Measurements from ENCODE around the gene EXOC4.
"Not testable (repeated sequence)": the region's sequence is repeated elsewhere in the genome, so short reads cannot be mapped to it uniquely, and the experiment has no call there.

EXOC4 gene

DNA sequence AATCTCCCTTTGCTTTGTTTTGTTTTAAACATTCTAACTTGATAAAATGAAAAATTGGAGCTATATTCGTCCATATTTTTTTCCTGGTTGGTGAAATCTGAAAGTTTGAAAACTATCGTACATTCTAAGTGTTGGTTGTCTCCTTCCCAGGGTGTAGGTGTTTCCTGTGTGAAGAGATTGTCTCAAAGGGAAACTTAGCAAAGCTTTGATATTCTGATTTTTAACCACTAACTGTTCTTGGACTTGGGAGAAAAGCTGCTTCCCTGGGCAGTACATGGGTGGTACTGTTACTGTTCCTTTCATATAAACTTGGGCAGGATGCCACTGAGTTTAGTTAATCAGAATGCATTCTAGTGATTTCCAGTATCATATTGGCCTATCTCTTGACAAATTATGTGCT is 620.8 kb downstream of the EXOC4 start:
- no peak for DNase-seq (ENCODE audit: low spot score)

DNA sequence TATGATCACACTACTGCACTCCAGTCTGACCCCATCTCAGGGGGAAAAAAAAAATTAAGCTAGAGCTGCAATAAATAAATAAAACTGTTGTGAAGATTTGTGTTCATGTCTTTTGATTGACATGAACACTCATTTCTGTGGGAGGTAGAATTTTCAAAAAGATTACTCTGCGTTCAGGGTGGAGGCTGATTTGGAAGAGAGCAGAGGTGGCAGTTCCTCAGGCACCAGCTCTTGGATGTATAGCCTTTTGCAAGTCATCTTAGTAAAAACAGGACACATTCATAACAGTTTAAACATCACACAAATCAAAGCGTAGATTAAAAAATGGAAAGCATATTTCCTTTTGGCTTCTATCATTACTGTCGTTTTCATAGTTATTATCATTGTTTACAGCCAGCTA is 630.7 kb downstream of the EXOC4 start:
- no peak for DNase-seq (ENCODE audit: low spot score)

DNA sequence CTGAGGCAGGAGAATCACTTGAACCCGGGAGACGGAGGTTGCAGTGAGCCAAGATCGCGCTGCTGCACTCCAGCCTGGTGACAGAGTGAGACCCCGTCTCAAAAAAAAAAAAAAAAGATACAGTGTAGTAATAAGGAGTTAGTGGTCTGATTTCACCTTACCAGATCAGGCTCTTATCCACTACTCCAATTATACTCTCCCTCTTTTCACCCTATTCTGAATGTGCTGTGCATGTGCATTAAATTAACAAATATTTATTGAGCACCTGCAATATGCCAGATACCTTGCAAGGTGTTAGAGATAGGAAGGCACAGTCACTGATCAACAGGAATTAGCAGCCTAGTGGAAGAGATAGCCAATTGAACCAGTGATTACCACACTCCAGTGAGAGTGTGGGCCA is 632.3 kb downstream of the EXOC4 start:
- no peak for DNase-seq (ENCODE audit: low spot score)

DNA sequence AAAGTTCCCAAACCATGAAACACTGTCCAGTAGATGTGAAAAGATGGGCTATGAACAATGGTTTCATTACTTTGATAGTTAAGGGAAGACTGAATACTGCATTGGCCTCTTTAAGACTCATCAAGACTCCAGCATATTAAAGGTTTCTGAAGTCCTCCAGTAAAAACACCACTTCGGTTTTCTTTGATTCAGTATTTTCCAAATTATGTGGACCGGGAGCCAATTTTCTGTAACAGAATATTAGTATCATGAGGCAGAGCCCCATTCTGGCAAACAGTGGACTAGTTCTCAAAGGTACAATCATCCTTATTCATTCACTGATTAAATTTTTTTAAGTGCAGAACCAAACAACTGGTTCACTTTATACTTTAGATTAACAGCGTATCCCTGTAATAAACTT is 633.2 kb downstream of the EXOC4 start:
- no peak for DNase-seq (ENCODE audit: low spot score)

DNA sequence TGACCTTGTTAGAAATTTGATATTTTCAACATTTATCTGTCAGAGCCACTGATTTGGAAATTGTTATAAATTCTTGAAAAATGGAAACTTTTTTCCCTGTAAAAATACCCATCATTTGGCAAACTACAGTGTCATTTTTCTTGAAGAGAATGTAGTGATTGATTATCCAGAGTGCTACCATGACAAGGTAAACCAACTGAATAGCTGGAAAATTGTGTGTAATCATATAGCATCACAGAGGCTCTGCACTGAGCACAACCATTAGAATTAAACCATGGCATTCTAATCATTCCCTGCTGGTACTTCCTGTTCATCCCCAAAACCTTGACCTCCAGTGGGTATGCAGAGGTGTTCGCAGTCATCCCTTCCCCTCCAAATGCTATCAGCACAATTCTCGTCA is 633.9 kb downstream of the EXOC4 start:
- no peak for DNase-seq (ENCODE audit: low spot score)

DNA sequence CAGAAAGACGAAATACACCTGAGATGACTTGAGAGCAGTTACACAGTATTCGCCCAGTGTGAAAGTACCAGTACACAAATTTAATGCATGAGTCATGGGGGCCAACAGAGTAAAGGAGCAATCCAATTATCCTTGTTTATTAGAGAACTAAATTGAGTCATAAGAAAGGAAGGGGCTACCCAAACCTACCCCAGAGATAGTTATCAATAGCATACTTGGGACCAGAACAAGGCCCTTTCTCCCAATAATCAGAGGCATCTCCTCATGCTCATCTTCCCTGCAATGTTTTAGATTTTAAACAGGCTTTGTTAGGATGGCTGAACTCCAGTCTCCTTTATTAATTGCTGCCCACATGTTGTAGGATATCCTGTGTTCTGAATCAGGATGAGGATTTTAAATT is 634.6 kb downstream of the EXOC4 start:
- DNase-seq (ENCODE audit: low spot score): no peak

DNA sequence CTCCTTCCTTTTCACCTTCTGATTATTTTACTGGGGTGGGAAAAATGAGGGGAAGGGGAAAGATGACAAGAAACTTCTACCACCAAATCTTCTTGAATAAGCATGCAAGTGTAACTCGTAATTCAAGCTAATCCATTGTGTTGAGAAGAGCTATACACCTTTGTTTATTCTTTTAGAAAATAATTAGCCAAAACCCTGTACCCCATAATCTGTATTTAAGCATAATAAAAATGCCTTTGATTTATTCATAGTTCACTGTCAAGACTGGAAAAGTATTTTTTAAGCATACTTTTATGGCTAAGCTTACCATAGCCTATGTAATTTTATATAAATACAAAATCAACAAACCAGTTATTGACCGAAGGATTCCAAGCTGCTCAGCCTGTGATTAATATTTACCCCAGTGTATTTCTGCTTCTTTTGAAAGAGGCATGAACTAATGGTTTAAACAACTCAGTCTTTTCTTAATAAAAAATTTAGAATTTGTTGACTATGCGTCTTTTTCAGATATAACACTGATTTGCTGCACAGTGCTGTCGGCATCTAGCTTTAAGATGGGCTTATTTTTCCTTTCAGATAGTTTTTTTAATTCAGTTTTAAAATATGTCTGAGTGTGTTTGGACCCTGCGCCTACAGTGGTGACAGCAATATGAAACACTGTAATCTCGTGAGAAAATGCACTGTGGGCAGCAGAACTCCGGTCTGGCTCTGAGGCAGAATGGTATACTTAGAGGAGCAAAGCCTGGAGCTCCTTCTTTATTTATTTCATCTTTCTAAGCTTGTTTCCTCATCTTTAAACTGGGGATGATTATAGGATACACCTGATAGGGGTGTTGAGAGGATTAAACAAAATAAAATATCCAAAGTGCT is 635.4 kb downstream of the EXOC4 start:
- no peak for DNase-seq (ENCODE audit: low spot score)

DNA sequence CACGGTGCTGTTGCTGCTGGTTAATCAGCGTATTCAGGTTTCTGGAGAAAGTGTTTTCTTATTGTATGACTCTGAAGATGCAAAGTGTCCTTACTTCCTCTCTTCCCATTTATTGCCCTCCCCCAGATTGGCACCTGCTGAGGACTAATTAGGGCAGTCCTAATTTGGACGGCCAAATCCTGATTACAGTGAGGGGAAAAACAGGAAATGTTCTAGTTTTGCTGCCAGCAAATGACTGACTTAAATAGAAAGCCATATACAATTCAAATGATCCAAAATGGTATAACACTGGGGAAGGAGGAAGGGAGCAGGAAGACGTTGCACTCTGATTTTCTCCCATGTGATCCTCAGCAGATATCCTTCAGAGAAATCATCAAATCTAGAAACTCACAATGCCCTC is 651.9 kb downstream of the EXOC4 start:
- no peak for DNase-seq (ENCODE audit: low spot score)

DNA sequence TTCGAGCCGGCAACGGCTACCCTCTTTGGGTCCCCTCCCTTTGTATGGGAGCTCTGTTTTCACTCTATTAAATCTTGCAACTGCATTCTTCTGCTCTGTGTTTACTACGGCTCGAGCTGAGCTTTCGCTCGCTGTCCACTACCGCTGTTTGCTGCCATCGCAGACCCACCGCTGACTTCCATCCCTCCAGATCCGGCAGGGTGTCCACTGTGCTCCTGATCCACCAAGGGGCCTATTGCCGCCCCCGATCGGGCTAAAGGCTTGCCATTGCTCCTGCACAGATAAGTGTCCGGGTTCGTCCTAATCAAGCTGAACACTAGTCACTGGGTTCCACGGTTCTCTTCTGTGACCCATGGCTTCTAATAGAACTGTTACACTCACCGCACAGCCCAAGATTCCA is 653.7 kb downstream of the EXOC4 start:
- DNase-seq (ENCODE audit: low spot score): not testable (repeated sequence)

DNA sequence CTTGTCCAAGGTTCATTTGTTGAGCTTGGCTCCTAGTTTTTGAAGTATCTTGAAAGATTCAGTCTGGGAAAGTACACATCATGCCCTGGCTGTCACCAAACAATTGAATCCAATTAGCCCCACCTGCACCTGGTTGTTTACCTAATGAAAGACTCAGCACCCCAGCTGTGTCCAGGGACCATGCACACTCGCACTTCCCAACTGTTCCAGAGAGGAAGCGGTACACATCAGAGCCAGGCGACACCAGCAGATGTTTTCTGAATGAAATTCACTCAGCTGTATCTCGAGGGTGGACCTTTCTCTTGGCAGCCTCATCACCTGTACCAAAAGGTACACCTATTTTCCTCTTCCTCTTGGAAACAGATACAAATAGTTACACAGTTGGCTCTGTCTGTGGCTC is 657.9 kb downstream of the EXOC4 start:
- DNase-seq (ENCODE audit: low spot score): no peak

DNA sequence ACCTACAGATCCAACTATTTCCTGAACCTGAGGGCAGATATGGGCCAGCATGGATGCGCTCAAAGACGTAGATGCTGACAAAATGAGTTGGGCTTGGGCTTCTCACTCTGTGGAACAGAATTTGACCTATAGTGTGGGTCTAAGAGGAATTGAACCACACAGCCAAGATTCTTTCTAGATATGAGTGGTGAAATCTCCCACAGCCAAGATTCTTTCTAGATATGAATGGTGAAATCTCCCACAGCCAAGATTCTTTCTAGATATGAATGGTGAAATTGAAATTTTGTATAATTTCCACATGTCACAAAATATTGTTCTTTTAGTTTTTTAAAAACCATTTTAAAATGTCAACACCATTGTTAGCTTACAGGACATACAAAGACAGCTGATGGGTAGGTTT is 658.8 kb downstream of the EXOC4 start:
- no peak for DNase-seq (ENCODE audit: low spot score)

DNA sequence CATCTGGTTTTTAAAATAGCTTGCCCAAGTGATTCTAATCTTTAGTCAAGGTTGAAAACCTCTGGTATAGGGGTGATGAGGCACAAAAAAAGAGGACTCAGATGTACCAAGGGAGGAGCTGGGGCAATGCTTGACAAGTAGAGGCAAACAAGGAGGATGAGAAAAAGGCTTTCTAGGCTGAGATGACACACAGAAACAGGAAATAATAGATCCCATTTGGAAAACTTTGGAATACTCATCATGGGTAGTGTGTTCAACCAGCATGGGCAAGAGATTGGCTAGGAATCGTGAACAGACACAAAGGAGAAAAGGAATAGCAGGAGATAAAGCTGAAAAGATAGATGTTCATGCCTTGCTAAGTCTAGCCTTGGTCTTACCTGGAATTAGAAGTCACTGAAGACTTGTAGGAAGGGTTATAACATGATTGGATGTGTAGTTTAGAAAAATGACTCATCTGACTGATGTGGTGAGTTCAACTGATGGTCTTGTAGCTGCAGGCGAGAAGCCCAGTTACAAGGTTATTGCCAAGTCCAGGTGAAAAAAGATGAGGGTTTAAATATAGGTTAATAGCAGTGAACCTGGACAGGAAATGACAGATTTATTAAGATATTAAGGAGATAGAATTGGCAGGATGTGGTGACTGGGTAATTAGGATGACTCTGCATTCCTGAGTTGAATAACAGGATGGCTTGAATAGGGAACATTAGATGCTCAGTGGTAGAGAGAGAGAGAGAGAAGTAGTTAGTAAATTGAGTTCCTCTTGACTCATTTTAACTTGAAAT is 660.2 kb downstream of the EXOC4 start:
- no peak for DNase-seq (ENCODE audit: low spot score)

DNA sequence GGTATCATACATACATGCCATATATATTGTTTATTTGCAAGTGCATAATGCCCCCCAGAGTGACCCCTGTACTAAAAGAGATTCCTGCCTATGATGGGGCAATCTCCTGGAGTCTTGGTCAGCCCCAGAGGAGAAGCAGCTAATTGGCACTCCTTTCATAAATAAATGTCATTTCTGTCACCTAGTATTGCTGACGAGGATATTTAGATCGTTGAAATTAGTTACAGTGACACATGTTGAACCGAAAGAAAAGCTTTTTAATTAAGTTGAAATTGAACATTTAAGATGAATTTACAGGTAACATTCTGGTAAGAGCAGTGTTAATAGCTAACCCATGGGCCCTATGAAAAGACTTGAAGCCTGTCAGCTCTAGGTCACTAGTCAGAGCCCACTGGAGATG is 663.7 kb downstream of the EXOC4 start:
- DNase-seq (ENCODE audit: low spot score): no peak

DNA sequence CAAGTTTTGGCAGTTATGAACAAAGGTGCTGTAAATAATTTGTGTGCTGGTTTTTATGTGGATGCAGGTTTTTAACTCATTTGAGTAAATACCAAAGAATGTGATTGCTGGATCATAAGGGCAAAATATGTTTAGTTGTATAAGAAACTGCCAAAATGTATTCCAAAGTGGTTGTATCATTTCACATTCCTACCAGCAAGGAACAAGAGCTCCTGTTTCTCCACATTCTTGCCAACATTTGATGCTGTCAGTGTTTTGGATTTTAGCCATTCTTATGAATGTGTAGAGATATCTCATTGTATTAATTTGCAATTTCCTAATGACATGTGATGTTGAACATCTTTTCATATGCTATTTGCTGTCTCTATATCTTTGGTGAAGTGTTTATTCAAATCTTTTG is 666.9 kb downstream of the EXOC4 start:
- DNase-seq (ENCODE audit: low spot score): no peak

DNA sequence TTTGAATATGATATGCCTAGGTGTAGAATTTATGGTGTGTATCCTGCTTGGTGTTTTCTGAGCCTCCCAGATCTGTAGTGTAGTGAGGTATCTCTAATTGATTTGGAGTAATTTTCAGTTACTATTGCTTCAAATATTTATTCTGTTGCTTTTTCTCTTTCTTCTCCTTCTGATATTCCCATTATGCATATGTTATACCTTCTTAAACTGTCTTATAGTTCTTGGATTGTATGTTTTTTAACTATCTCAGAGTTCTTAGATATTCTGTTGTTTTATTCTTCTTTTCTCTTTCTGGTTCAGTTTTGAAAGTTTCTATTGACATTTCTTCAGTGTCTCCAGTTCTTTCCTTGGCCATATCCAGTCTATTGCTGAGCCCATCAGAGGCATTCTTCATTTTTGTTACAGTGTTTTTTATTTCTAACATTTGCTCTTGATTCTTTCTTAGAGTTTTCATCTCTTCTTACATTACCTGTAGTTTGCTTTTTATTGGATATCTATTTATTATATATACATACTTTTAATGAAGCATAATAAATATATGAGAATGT is 668.8 kb downstream of the EXOC4 start:
- DNase-seq (ENCODE audit: low spot score): no peak

DNA sequence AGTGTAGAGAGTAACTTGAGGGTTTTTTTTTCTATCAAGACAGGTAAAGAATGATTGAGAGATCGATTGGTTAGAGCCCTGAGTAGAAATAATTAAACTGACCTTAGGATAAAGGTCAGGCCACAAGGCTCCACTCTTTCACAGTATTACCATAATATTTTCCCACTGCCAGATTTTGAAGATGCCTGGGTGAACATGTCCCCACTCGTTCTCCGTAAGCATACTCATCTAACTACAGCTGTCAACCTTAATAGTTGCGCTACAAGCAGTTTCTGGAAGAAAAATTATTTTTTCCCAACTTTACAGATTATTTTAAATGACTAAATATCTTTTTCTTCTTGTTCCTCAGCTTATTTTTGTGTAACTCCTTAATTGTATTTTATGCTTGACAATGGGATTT is 671.1 kb downstream of the EXOC4 start:
- no peak for DNase-seq (ENCODE audit: low spot score)

DNA sequence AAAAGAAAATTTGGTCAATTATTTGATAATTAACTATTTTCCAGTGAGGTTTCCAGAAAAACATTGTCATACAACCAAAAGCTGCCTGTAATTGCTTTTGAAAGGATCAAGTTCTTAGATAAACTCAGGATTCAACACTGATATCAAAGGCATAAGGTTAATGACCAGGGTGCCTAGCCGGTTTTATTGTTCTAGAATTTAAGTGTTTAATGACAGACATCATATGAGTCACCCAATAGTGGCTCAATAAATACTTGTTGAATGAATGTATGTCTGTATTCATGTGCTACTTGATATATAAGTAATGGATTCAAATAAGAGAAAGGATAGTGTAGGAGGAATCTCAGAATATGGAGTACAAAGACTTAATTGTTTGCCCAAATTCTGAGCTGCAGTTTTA is 678.2 kb downstream of the EXOC4 start:
- no peak for DNase-seq (ENCODE audit: low spot score)

DNA sequence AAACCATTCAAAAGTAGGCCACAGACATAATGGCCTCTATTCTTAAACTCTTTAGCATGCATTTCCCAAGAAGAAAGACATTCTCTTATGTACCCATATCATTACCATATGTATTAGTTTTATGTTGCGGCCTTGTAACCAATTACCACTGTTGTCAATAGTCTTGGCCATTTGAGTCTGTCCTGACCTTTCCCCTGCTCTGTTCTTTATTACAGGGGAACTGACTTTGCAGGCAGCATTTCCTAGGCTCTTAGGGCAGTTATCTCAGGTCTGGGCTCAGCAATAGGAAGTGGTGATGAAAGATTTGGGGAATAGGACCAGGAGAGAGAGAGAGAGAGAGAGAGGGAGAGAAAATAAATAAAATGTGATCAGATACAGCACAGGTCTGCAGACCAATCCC is 679.7 kb downstream of the EXOC4 start:
- DNase-seq (ENCODE audit: low spot score): no peak

DNA sequence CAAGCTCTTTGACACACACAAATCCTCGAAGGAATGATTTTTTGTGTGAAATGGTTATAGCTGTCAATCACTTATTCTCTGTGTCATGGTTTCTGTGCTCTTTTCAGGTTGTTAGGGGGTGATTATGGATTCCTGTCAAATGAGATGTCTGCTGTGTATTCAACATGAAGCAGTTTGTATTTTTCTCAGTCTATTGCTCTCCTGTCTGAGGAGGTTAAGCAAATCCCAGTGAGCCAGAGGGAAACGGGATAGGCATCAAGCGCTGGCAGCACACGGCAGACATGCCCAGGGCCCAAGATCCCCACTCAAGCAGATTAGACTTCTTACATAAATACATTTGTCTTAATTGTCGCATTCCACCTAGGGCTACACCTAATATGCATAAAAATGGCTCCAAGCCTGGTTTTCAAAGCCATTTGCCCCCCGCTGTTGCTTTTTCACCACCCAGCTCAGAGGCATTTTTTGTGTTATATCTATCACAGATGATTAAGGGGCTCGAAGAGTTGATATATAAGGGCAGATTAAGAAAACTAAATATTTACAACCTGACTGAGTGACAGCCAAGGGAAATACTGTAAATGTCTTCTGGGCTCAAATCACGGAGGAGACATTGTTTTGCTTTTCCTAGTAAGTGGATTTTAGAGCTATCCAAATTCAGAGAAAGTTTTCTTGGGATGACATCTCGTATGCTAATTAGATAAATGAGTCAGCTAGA is 681.5 kb downstream of the EXOC4 start:
- DNase-seq (ENCODE audit: low spot score): no peak

DNA sequence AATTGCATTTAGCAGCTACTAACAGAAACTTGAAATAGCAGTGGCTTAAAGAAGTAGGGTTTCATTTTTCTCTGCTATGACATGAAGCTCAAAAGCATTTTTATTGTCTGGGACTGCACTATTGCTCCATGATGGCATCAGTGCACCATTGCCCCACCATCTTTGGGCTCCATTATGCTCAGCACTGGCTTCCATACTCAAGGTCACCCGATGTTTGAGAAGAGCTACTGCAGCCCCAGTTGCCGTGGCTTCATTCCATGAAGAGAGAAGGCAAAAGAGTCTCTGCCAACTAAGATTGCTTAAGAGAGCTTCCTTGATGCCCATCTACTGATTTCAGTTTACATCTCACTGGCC is 682.1 kb downstream of the EXOC4 start:
- no peak for DNase-seq (ENCODE audit: low spot score)

DNA sequence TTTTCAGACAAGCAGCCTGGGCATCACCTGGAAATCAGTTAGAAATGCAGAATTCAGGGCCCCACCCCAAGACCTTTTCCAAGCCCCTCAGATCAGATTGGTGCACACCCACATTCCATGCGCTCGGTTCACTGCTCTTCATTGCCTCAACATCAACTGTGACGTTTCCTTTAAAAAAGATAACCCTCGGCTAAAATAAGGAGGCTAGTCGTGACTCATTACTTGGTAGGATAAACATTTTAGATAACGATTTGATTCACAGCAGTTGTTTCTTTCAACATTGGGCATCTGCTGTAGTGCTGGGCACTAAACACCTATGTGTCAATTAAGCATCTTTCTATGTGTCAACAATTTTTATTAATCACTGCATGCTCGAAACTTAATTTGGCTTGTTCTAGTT is 683.2 kb downstream of the EXOC4 start:
- no peak for DNase-seq (ENCODE audit: low spot score)

DNA sequence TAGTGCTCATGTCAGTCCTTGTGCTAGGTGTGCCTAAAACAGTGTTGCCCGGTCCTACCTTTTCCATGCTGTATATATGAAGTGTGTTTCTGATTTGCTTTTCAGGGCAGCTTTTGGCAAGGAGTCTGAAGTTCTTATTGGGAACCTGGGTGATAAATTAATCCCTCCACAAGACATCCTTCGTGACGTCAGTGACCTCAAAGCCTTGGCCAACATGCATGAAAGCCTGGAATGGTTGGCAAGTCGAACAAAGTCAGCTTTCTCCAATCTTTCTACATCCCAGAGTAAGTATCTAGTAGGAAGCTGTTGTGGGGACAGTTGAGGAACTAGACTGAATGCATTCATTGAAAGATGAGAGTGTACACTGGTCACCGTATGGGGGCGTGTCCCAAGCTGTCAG is 684.9 kb downstream of the EXOC4 start:
- DNase-seq (ENCODE audit: low spot score): no peak

DNA sequence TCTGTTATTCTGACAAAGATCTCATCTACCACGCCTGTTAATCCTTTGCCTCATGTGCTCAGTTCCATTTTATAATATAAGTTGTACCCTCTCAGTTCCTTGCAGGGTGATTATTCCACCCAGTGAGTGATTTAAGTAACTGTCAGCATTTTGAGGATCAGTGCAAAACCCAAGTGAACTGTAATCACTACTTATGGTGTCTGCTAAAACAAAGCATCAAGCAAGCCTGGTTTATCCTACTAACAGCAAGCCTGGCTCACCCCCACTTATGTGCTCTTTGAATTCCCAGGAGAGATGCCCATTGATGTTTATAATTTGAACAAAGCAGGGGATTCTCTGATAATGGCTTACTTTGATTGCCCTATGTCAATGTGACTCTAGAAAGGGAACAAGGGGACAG is 687.5 kb downstream of the EXOC4 start:
- no peak for DNase-seq (ENCODE audit: low spot score)
